OCI-LY7 (cell line): Measurements from ENCODE around the gene LARGE1. TPM values are rescaled to one million over a fixed set of nuclear protein-coding genes. Genes with fewer than 3 reads are reported as not detected.

Experiments used
- BruUV-seq: library from RNA; stranded (reverse); fragments of 400-500 nt; replicated peaks from 2 replicates; lab custom pipeline; 2021; lab: Mats Ljungman, UMichigan
- CTCF ChIA-PET: fragments of 300-600 bp; sonication (Branson Sonifier 250); formaldehyde crosslinking; loops from one replicate; lab custom pipeline; 2022; ENCODE audit warnings: antibody characterized with exemption; ENCODE audit not compliant: unreplicated experiment; lab: Charles Lee
- POLR2A ChIA-PET: fragments of 300-600 bp; sonication (Branson Sonifier 250); formaldehyde crosslinking; loops from one replicate; lab custom pipeline; 2022; ENCODE audit warnings: antibody characterized with exemption; lab: Charles Lee
- DNase-seq: peaks from one replicate; pipeline ENCODE4 v3.0.0-alpha.2; 2015; ENCODE audit warnings: low spot score
- H2AFZ ChIP-seq: fragments of 200-600 bp; sonication (generic), shearing (Covaris generic); 2 replicates; pipeline ENCODE4 v1.6.1; 2014; ENCODE audit warnings: mild to moderate bottlenecking, antibody characterized with exemption, low read length, moderate library complexity
- H3K27ac ChIP-seq: fragments of 200-600 bp; sonication (generic); 2 replicates; pipeline ENCODE4 v1.5.1; 2014; ENCODE audit warnings: mixed run types, low read depth, mild to moderate bottlenecking, moderate library complexity, low read length, inconsistent platforms; ENCODE audit not compliant: poor library complexity, severe bottlenecking
- H3K36me3 ChIP-seq: fragments of 200-600 bp; sonication (generic); 2 replicates; pipeline ENCODE4 v1.6.1; 2014; ENCODE audit warnings: mild to moderate bottlenecking, antibody characterized with exemption, low read length, moderate library complexity, mixed read lengths; ENCODE audit not compliant: insufficient read depth
- H3K4me1 ChIP-seq: fragments of 200-600 bp; sonication (generic); 2 replicates; pipeline ENCODE4 v1.5.1; 2014; ENCODE audit warnings: mild to moderate bottlenecking, low read length; ENCODE audit not compliant: insufficient read depth, poor library complexity, severe bottlenecking
- H3K4me2 ChIP-seq: fragments of 200-600 bp; sonication (generic); 2 replicates; pipeline ENCODE4 v1.6.1; 2014; ENCODE audit warnings: mild to moderate bottlenecking, low read length
- H3K4me3 ChIP-seq: fragments of 200-600 bp; sonication (generic); 2 replicates; pipeline ENCODE4 v1.5.1; 2014; ENCODE audit warnings: mild to moderate bottlenecking, low read depth, low read length; ENCODE audit not compliant: poor library complexity, severe bottlenecking
- H3K79me2 ChIP-seq: fragments of 200-600 bp; sonication (generic); 2 replicates; pipeline ENCODE4 v1.6.1; 2016; ENCODE audit warnings: low read depth, mild to moderate bottlenecking, low read length, moderate library complexity, mixed read lengths; ENCODE audit not compliant: insufficient read depth
- H3K9me2 ChIP-seq: fragments of 200-600 bp; sonication (generic); 2 replicates; pipeline ENCODE4 v1.6.1; 2016; ENCODE audit warnings: mild to moderate bottlenecking, low read length, mixed read lengths; ENCODE audit not compliant: insufficient read depth
- H3K9me3 ChIP-seq: fragments of 200-600 bp; sonication (generic); 2 replicates; pipeline ENCODE4 v1.6.1; 2014; ENCODE audit warnings: mild to moderate bottlenecking, mixed run types, low read length, mixed read lengths
- H4K20me1 ChIP-seq: fragments of 200-600 bp; sonication (generic); 2 replicates; pipeline ENCODE4 v1.6.1; 2014; ENCODE audit warnings: mild to moderate bottlenecking, antibody characterized with exemption, low read length, moderate library complexity, mixed read lengths; ENCODE audit not compliant: insufficient read depth
- CTCF ChIP-seq: fragments of 200-600 bp; sonication (generic); conservative IDR thresholded peaks from 2 replicates; pipeline ENCODE4 v1.5.1; 2014; ENCODE audit warnings: mild to moderate bottlenecking, antibody characterized with exemption, low read length, moderate library complexity, mixed read lengths
- EZH2phosphoT487 ChIP-seq: fragments of 200-600 bp; sonication (generic); IDR thresholded peaks from 2 replicates; pipeline ENCODE4 v1.6.1; 2018; ENCODE audit warnings: low read depth, borderline replicate concordance, mild to moderate bottlenecking, mixed run types, antibody characterized with exemption, low read length, moderate library complexity, mixed read lengths
- intact Hi-C: fragments of 100-400 bp; cut with micrococcal nuclease; formaldehyde crosslinking; loops from one replicate; pipeline ENCODE4 v1.10.0; 2022; ENCODE audit not compliant: unreplicated experiment
- total RNA-seq, 2 experiments: library from RNA; depleted of rRNA in 1 of 2; stranded (reverse); fragments of >200 nt in 1 of 2; shearing (Covaris generic) in 1 of 2; gene quantifications; 2 replicates each; pipeline ENCODE4 v1.2.3, GENCODE V29; 2014 to 2022

The LARGE1 gene
- total RNA-seq, 2 experiments from 2014 or later = 31.5 to 31.9 TPM

- Histone ChIP-seq H3K9me2 (no peaks in the 10 kb centered on the region), H3K79me2 (no peaks in the 10 kb centered on the region), H3K27ac (no peak overlapping the region), H3K36me3 (no peaks in the 10 kb centered on the region), H3K4me3 (no peak overlapping the region), H4K20me1 (no peaks in the 10 kb centered on the region), H3K4me1 (no peaks in the 10 kb centered on the region), H3K4me2 (no peak overlapping the region), H3K9me3 (no peaks in the 10 kb centered on the region; the same call in 1 of the 2 replicates), H2AFZ (no peak overlapping the region)
- no TSS peak for BruUV-seq
- POLR2A ChIA-PET = no interaction called here
- TF ChIP-seq EZH2phosphoT487 = no peak
- TF ChIP-seq CTCF = no peak
- intact Hi-C loops = no loop called here
- CTCF ChIA-PET = interaction anchor here (0.5 kb wide), 1 partner anchor 10 kb away, joined by 3 read pairs; no protein-coding TSS in a partner anchor
- DNase-seq = no peak
Observed at GRCh38 chr22:33350491-33350890, 569.8 kb downstream of the LARGE1 start.

- no peak for TF ChIP-seq EZH2phosphoT487
- no peak for TF ChIP-seq CTCF
- H3K4me2 ChIP-seq = no peak overlapping the region
- POLR2A ChIA-PET = no interaction called here
- H3K4me1 ChIP-seq = no peaks in the 10 kb centered on the region
- BruUV-seq = no TSS peak
- H2AFZ ChIP-seq = no peak overlapping the region
- CTCF ChIA-PET = no interaction called here
- no peak overlapping the region for H3K4me3 ChIP-seq
- intact Hi-C loops = no loop called here
- H3K79me2 ChIP-seq = no peaks in the 10 kb centered on the region
- H3K36me3 ChIP-seq = no peaks in the 10 kb centered on the region
- no peaks in the 10 kb centered on the region for H4K20me1 ChIP-seq
- no peak for DNase-seq
- no peaks in the 10 kb centered on the region; the same call in 1 of the 2 replicates for H3K9me3 ChIP-seq
- no peaks in the 10 kb centered on the region for H3K9me2 ChIP-seq
- no peak overlapping the region for H3K27ac ChIP-seq
Observed at GRCh38 chr22:33347002-33347401, 573.3 kb downstream of the LARGE1 start.

- CTCF ChIA-PET = no interaction called here
Observed at GRCh38 chr22:33341611-33342010, 578.7 kb downstream of the LARGE1 start.

More at GRCh38 chr22:33341611-33342010, 578.7 kb downstream of the LARGE1 start:
- DNase-seq = no peak
- TF ChIP-seq CTCF (no peak), EZH2phosphoT487 (no peak)
- H3K4me1 ChIP-seq = no peaks in the 10 kb centered on the region
- no peaks in the 10 kb centered on the region for H3K79me2 ChIP-seq
- H3K27ac ChIP-seq = no peak overlapping the region
- H4K20me1 ChIP-seq = no peaks in the 10 kb centered on the region
- intact Hi-C loops = no loop called here
- BruUV-seq = no TSS peak
- POLR2A ChIA-PET = no interaction called here
- no peak overlapping the region for H3K4me2 ChIP-seq
- H3K9me2 ChIP-seq = no peaks in the 10 kb centered on the region
- no peak overlapping the region for H2AFZ ChIP-seq
- H3K9me3 ChIP-seq = no peaks in the 10 kb centered on the region
- no peak overlapping the region for H3K4me3 ChIP-seq
- no peaks in the 10 kb centered on the region for H3K36me3 ChIP-seq
